HG02678 (cell line): ENCODE results near the gene GTPBP8.
"Not testable (repeated sequence)": the region's sequence is repeated elsewhere in the genome, so short reads cannot be mapped to it uniquely, and the experiment has no call there.

Experiments
- ATAC-seq: cut with Tn5 transposase; IDR thresholded peaks from one replicate; pipeline ENCODE4 v1.9.1; 2021; ENCODE audit warnings: mild to moderate bottlenecking, moderate library complexity; ENCODE audit not compliant: unreplicated experiment

GTPBP8 gene

DNA sequence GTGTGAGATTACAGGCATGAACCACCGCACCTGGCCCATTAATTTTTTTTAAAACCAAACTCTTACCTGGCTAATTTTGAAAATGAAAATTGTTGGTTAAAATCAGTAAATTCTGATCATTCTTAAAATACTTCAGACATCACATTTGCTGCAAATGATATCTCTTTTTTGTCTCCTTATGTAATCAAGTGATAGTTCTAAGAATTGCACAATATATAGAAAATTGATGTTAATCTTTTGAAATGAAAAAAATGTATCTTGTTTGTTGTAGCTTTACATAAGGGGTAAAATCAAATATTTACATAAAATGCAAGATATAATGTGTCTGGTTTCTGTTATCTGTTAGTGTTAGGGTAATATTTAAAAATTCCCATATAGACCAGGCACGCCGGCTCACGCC is 5.0 kb downstream of the GTPBP8 start:
- ATAC-seq, result no peak

DNA sequence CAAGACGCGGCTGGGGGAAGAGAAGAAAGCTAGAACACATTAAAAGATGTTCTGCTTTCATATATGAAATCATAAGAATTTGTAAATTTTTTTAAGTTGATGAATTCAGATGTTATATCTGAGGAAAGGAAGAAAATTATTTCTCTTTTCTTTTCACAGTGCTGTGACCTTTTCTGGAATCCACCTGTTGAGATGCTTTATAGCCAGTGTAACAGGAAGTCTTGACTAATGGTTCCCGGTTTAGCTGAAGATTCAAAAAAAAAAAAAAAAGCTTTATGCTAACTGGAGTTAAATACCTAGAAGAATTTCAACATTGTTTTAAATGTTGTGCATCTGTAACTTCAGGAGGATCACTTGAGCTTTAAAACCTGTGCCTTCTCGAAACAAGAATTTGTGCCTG is 9.9 kb downstream of the GTPBP8 start:
- ATAC-seq, result no peak

DNA sequence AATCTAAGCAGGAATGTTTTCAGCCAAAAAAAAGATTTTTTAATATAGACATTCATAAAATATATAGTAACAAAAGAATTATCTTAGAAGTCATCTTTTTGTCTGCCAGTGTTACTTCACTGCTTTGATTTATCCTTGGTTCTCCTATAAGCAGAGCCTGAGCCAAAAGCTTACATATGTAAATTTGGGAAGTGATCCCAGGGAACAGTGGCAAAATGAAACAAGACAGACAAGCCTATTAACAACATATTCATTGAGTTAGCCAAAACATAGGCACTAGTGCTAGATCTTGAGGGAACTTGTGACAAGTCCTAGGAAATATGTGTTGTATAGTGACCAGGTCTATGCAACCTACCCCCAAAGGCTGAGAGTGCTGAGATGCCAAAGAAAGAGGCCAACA is 11.3 kb downstream of the GTPBP8 start:
- ATAC-seq, result no peak

DNA sequence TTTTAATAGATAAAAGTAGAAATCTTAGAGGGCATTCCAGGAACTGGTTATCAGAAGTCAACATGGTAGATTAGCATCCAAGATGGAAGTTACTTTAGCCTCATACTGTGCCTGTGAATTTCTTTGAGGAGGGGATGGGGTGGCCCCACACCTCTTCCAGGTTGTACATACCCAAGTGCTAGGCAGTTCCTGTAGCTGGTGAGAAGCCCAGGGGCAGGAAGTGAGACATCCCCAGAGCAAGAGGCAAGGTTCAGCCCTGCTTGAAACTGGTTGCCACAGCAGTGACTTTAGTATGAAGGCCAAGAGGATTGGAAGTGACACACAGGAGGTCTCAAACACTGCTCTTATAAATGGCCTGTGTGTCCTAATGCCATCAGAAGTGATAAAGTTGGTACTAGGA is 11.9 kb downstream of the GTPBP8 start:
- ATAC-seq, result no peak

DNA sequence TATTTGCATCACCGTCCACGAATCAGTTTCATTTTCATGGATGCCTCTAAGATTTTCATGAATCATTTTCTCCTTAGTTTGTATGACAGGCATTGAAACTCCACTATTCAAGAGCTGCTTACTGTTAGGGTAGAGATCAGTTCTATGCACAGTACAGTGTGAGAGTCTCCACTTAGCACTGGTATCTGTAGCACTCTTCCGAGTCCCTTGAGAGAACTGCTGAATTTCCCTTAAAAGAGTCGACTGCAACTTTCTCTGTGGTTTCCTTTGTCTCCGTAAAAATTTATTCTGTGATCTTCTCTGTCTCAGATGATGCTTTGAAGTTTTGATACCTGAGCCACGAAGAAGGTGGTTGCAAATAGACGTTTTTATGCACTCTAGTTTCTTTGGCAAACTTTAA is 14.8 kb downstream of the GTPBP8 start:
- no peak for ATAC-seq

DNA sequence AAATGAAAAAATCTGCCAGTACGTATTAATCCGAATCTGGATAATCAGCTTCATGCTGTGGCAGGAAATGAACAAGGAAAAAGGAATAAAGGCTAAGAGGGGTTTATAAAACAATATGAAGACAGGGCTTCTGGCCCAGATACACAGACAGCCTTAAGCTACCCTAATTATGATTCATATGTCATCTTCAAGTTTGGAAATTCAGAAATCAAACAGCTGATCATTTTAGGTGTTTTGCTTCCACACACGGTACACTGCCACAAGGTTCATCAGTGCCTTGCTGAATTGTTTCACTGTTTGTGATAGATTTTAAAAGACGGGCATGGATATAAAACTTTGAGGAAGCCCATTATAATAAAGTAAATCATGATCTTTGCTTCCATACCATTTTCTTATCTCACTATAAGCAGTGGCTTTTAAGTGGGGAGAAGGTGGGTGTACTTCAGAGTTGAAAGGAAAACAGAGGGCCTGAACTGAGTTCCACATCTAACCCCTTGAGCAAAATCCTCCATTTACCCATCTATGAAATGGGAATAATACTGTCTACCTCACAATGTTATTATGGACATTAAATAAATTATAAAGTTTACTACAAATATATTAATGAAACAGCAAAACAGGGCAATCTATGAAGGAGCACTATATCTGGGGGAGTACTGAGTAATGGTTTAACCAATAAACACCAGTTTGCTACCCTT is 15.7 kb downstream of the GTPBP8 start:
- ATAC-seq, result no peak

DNA sequence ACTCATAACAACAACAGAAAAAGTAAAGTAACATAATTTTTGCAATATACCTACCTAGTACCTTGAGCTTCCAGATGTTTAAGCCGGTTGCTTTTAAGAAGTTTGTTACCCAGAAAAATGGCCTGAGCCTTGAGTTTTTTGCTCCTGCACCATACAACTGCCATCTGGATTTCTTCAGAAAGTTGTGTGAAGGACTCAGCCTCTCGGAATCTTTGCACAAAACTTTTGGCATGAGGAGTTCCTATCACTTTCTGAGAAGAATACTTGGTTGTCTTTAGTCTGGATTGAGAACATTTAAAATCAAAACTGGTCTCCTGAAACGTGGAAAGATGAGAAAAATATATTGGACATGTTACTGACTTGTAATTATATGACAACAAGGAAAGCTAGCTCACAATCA is 17.3 kb downstream of the GTPBP8 start:
- ATAC-seq, result no peak

DNA sequence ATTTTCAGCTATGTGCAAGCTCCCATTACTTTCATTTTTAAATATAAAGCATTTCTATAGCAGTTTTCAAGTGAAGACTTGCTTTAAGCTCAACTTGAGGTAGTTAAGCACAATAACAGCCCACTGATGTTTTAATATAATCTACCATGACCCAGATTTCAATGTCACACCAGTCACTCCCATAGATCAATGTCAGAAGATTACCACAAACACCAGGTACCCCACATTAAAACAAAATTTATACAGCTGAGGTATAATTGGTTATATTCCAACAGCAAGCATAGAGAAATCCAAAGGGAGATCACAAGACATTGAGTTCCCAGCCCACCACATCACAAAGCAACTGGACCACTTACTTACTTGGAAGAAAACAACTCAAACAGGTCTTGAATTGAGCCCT is 22.8 kb downstream of the GTPBP8 start:
- no peak for ATAC-seq

DNA sequence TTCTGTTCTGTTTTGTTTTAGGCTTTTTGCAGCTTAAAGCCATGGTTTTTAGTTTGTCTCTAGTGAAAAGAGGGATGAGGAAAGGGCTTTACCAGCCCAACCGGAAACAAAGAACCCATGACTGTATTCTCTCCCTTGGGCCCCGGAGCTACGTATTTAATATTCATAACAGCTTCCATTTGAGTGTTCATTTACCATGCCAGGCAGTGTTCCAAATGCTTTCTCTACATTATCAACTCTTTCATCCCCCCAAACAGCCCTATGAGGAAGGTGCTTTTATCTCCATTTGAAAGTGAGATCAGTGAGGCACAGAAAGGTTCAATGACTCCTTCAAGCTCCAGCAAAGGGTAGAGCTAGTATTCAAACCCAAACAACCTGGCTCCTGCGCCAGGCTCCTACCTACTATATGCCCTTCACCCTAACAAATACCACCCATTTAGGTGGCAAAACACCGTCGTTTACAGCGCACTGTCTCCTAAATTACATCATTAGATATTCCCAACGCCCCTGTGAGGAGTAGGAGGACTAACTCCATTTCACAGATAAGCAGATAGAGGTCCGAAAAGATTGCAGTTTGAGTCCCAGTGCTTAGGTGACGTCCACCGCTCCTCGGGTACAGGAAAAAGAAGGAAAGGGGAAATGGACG is 27.9 kb downstream of the GTPBP8 start:
- ATAC-seq, result no peak

DNA sequence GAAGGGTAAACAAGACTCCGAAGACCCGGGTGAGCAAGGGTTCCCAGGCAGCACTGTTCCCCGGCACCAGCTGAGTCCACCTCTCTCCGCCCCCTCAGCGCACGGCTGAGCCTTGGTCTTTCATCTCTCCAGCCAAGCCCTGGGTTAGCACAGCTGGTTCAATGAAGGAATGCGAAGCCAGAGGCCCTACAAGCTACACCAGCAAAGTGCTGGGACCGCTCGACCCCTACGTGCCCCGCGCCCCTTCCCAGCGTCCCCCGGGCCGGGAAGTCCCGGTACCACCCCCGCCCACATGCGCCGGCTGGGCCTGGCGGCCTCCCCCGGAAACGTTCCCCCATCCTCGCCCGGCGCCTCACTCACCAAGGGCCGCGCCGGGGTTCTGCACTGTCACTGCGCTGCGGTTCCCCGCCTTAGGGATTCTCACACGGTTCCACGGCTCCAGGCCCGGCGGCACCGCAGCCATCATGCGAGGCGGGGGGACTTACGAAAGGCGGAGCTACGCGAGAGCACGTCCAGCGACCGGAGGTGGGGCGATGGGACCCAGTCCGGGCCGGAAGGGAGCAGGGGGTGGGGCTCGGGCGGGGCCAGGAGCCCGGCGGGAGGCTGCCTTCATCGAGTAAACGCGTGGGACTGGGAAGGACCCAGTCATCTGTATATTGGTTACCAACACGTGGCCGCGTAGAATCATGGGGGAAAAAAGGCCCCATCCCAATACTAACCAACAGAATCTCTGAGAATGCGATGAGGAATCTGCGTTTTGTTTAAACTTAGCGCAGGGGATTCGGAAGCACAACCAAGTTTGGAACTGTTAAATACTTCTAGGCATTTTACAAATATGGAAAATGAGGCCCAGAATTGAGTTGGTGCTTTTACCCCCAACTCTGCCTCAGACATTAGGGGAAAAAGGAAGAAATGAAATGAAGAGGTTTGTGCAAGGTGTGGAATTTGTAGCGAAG is 28.7 kb downstream of the GTPBP8 start:
- ATAC-seq, result peak; percentile 94

DNA sequence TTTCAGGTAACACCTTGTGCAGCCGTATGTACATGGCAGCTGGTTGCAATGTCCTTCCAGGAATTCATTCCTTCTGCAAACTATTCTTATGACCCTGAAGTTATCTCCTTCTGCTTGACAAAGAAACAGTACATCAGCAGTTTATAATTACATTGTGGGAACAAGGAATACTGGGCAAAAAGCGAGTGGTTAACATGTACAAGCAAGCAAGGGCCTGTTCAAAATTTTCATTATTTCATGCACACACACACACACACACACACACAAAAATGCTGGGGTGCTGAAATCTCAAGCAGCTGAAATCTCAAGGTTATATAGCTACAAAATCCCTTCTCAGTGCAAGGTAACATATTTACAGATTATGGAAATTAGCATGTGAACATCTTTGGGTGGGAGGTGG is 30.7 kb downstream of the GTPBP8 start:
- no peak for ATAC-seq

DNA sequence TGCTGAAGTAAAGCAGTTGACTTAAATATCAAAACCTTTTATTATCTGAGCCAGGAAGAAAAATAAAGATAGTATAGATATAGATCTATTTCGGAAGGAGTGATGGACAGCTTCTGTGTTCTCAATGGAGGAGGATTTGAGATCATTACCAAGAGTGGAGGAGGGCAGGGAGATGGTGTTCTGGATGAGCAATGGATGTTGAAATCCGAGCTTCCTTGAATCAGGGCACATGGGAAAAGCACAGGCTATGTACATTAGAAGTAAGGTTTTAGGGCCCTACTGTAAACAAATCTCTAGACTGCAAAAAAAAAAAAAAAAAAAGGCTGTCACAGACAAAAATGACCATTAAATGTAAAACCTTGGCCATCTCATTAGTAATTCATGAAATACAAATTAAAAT is 43.2 kb downstream of the GTPBP8 start:
- ATAC-seq, result no peak

DNA sequence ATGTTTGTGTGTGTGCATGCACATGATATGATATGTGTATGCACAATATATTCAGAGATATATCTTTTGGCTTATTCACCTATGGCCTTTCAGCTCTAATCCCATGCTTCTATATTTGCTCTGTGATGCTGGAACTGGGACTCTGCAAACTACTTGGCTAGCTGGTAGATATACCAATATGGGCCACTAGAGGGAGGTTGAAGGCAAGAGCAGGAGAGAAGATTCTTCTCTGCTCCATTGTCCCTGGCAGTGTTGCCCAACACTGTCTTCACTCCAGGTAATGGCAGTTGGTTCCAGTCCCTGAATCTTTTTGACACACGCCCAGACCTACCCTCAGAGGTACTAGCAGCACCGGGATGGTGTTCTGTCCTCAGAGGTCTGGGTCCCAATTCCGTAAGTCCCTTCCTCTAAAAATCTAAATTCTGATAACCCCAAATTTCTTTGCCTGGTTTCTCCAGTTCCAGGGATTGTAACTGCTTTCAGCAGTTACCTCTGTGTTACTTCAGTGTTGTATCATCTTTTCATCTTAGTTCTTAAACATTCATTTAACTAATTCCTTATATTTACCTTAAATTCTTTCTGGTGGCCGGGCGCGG is 44.7 kb downstream of the GTPBP8 start:
- ATAC-seq, result peak; percentile 84

DNA sequence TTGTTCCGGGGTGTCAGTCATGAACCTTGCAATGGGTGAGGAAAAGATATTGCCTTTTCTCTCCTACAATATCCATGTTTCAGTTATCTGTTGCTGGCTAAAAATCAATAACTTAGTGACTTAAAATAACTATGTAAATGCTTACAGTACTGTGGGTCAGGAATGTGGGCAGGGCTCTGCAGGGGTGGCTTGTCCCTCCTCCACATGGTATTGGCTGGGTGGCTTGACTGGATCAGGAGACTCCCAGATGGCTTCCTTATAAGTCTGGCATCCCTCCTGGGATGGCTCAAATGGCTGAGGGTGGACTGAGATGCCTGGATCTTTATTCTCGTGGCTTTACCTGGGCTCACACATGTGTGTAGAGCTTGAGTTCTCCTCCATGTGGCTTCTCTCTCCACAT is 47.5 kb downstream of the GTPBP8 start:
- no peak for ATAC-seq

DNA sequence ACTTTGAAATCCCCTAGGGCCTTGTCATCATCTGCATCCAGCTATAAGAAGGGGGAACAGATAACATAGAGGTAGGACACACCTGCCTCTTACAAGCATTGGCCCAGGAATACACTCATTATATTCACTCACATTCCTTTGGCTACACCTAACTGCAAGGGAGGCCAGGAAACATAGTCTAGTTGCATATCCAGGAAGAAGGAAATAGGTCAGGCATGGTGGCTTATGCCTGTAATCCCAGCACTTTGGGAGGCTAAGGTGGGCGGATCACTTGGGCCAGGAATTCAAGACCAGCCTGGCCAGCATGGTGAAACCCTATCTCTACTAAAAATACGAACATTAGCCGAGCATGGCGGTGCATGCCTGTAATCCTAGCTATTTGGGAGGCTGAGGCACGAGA is 48.8 kb downstream of the GTPBP8 start:
- no peak for ATAC-seq

DNA sequence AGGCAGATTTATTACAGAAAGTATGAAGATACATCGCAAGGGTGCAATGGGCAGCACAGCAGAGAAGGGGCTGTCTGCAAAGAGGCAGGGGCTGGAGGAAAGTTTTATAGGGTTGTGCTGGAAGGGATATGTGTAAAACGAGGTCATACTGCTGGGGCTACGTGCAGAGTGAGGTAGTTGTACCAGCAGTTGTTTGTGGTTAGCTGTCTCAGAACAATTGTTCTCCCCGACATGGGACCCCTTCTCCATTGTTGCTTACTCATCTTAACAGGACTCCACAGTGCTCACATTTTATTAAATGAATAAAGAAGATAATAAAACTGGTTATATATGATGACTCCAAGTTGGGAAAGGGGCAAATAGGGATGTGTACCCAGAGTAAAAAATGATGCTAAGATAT is 49.4 kb downstream of the GTPBP8 start:
- ATAC-seq, result no peak

DNA sequence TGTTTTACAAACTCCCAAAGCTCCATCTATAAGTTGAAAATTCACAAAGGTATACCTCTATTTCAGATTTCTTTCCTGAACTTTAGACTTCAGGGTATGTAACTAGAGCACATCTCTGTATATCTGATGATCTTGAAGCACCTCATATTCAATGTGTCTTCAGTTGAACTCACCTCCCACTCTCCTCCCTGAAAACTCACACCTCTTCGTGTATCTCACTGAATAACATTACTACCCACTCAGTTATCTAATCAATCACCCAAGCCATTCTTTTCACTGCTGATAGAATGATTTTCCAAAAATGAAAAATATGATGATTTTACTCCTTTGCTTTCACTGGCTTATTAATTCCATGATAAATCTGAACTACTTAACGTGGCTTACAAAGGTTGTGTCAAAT is 52.9 kb downstream of the GTPBP8 start:
- ATAC-seq, result no peak

DNA sequence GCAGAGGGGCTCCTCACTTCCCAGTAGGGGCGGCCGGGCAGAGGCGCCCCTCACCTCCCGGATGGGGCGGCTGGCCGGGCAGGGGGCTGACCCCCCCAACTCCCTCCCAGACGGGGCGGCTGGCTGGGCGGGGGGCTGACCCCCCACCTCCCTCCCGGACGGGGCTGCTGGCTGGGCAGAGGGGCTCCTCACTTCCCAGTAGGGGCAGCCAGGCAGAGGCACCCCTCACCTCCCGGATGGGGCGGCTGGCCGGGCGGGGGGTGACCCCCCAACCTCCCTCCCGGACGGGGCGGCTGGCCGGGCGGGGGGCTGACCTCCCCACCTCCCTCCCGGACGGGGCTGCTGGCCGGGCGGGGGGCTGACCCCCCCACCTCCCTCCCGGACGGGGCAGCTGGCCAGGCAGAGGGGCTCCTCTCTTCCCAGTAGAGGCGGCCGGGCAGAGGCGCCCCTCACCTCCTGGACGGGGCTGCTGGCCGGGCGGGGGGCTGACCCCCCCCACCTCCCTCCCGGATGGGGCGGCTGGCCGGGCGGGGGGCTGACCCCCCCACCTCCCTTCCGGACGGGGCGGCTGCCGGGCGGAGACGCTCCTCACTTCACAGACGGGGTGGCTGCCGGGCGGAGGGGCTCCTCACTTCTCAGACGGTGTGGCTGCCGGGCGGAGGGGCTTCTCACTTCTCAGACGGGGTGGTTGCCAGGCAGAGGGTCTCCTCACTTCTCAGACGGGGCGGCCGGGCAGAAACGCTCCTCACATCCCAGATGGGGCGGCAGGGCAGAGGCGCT is 55.6 kb downstream of the GTPBP8 start:
- ATAC-seq, result not testable (repeated sequence)

DNA sequence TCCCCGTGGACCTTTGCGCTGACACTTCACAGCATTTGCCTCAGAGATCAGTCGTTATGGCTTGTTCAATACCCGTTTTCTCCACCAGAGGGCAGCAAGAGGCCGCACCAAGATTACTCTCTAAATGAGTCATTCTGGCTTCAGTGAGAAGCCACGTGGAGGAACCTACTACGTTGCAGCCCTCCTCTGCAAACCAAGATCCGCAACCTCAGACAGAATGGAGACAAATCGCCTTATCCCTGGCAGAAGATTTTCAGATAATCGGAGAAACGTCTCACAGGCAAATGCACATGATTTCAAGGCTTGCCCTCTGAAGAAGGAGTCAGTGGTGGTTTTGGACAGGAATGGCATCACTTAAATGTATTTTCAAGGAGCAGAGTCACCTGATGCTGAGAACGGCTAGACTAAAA is 60.5 kb downstream of the GTPBP8 start:
- peak; percentile 96 for ATAC-seq
